SU-DHL-6 (cell line): ENCODE results near the gene SMIM10L2A.

ENCODE experiments used
- CTCF ChIP-seq: fragments of 200-600 bp; sonication (generic); IDR thresholded peaks from one replicate; pipeline ENCODE4 v1.5.1; 2017; ENCODE audit warnings: antibody characterized with exemption, mild to moderate bottlenecking, low read length, moderate library complexity; ENCODE audit not compliant: insufficient read depth, poor library complexity, severe bottlenecking
- EZH2phosphoT487 ChIP-seq: fragments of 200-600 bp; sonication (generic), shearing (Covaris generic); conservative IDR thresholded peaks from 2 replicates; pipeline ENCODE4 v1.6.1; 2018; ENCODE audit warnings: mild to moderate bottlenecking, antibody characterized with exemption, low read length, moderate library complexity, mixed read lengths

- TF ChIP-seq CTCF (no peak), EZH2phosphoT487 (no peak)
These were observed 32.0 kb upstream of the SMIM10L2A start for GRCh38 chrX:135389717-135390116.
